ENCODE measurements around the gene ANKRD13C. TPM values are rescaled to one million over a fixed set of nuclear protein-coding genes. Genes with fewer than 3 reads are reported as not detected.

The ANKRD13C gene
- total RNA-seq, 1 donor from 2014 or later, result 108 TPM

DNA sequence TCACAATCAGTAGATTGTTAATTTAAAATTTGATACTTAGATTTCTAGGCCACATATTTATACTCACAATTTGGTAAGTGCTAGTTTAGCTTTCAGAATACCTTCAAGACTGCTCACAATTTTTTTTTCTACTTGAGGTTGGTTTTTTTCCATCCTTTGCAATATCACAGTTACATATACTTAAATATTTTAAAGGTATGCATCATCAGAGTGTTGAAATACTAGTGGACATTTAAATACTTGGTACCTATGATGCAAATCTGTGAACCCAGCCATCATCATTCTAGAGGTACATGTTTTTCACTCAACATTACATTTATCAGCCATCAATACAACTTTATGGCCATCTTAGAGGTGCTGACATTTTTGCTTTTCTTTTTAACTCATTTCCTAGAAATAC, 143.0 kb downstream of the ANKRD13C start:
- no peak for DNase-seq

DNA sequence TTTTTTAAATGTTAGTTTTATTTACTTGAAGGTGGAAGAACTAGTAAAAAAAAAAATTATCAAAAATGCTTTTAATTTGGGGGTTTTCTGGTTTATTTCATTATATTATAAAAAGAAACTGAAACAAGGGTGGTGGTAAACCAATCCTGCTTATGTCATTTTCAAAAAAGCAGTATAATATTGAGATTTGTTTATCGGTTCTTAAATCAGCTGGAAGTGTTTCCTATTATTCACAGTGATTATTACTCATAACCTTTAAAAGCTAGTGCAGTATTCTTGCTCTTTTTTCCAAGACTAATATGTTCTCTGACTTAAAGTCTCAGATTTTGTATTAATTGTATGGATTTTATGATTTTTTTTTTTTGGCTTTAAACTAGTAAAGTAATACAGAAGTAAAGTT, 143.7 kb downstream of the ANKRD13C start:
- DNase-seq, result no peak

Other genes with a start within 250 kb of the ANKRD13C start
- gene LRRC40, start 149.1 kb downstream of the ANKRD13C start, total RNA-seq, result 97.8 TPM
- 212 TPM for gene SRSF11, start 133.3 kb downstream of the ANKRD13C start, total RNA-seq
- gene CTH, start 56.5 kb upstream of the ANKRD13C start, total RNA-seq, result 5.1 TPM